ENCODE data around the gene CTBP2.
"Not testable (repeated sequence)": the region's sequence is repeated elsewhere in the genome, so short reads cannot be mapped to it uniquely, and the experiment has no call there.

CTBP2 gene

GRCh38 chr10:124997771-124998623 lies 162.4 kb downstream of the CTBP2 start:
- no peak for DNase-seq (ENCODE audit: low read depth in 2 of 2)

- no peak for DNase-seq (ENCODE audit: low read depth in 2 of 2)
Measured at GRCh38 chr10:124997306-124997705, 163.1 kb downstream of the CTBP2 start.

GRCh38 chr10:124996854-124997215 lies 163.5 kb downstream of the CTBP2 start:
- DNase-seq (ENCODE audit: low read depth in 2 of 2), result no peak

GRCh38 chr10:124996127-124996853 lies 164.1 kb downstream of the CTBP2 start:
- DNase-seq (ENCODE audit: low read depth in 2 of 2), result no peak

GRCh38 chr10:124995605-124996004 lies 164.8 kb downstream of the CTBP2 start:
- no peak for DNase-seq (ENCODE audit: low read depth in 2 of 2)

GRCh38 chr10:124994573-124995473 lies 165.5 kb downstream of the CTBP2 start:
- DNase-seq (ENCODE audit: low read depth in 2 of 2), result no peak

GRCh38 chr10:124993736-124994451 lies 166.5 kb downstream of the CTBP2 start:
- no peak for DNase-seq (ENCODE audit: low read depth in 2 of 2)

GRCh38 chr10:124993345-124993708 lies 167.0 kb downstream of the CTBP2 start:
- no peak for DNase-seq (ENCODE audit: low read depth in 2 of 2)

GRCh38 chr10:124992462-124993344 lies 167.7 kb downstream of the CTBP2 start:
- peak in 1 of 2 donors; percentile 5 for DNase-seq (ENCODE audit: low read depth in 2 of 2)

- no peak for DNase-seq (ENCODE audit: low read depth in 2 of 2)
Measured at GRCh38 chr10:124991835-124992234, 168.5 kb downstream of the CTBP2 start.

- no peak for DNase-seq (ENCODE audit: low read depth in 2 of 2)
Measured at GRCh38 chr10:124990671-124991625, 169.4 kb downstream of the CTBP2 start.

GRCh38 chr10:124989526-124989925 lies 170.8 kb downstream of the CTBP2 start:
- no peak for DNase-seq (ENCODE audit: low read depth in 2 of 2)

- DNase-seq (ENCODE audit: low read depth in 2 of 2), result not testable (repeated sequence)
Measured at GRCh38 chr10:124988753-124989152, 171.6 kb downstream of the CTBP2 start.

GRCh38 chr10:124987788-124988187 lies 172.6 kb downstream of the CTBP2 start:
- no peak for DNase-seq (ENCODE audit: low read depth in 2 of 2)

GRCh38 chr10:124985162-124985561 lies 175.2 kb downstream of the CTBP2 start:
- DNase-seq (ENCODE audit: low read depth in 2 of 2), result no peak

GRCh38 chr10:124984376-124984775 lies 176.0 kb downstream of the CTBP2 start:
- no peak for DNase-seq (ENCODE audit: low read depth in 2 of 2)

- no peak for DNase-seq (ENCODE audit: low read depth in 2 of 2)
Measured at GRCh38 chr10:124983321-124983720, 177.0 kb downstream of the CTBP2 start.

- DNase-seq (ENCODE audit: low read depth in 2 of 2), result no peak
Measured at GRCh38 chr10:124978376-124978725, 182.0 kb downstream of the CTBP2 start.

- DNase-seq (ENCODE audit: low read depth in 2 of 2), result no peak
Measured at GRCh38 chr10:124977648-124978375, 182.6 kb downstream of the CTBP2 start.

Data from stimulated activated CD4-positive, alpha-beta T cell treated with anti-CD3 and anti-CD28 coated beads, Interleukin-1b, Interleukin-23, amount 100 ng/mL, for 4 hours (primary cell).